Testis (tissue), 2 donors: ENCODE data around the gene ALDH16A1.

ENCODE experiments used
- POLR2A ChIP-seq: fragments of 450-650 bp; IDR thresholded peaks from one replicate; pipeline ENCODE4 v1.6.1; 2017; ENCODE audit warnings: antibody characterized with exemption, mild to moderate bottlenecking, moderate library complexity
- TF ChIP-seq, protein P1 (sequence below), 3 experiments: fragments of 450-650 bp in 2 of 3; fragments of 200-600 bp in 1 of 3; sonication (generic) in 1 of 3; IDR thresholded peaks; one replicate each; pipeline ENCODE4 v1.5.1; 2016 to 2019; ENCODE audit warnings: antibody characterized with exemption in 3 of 3, mild to moderate bottlenecking in 2 of 3, moderate library complexity in 1 of 3

DNA sequence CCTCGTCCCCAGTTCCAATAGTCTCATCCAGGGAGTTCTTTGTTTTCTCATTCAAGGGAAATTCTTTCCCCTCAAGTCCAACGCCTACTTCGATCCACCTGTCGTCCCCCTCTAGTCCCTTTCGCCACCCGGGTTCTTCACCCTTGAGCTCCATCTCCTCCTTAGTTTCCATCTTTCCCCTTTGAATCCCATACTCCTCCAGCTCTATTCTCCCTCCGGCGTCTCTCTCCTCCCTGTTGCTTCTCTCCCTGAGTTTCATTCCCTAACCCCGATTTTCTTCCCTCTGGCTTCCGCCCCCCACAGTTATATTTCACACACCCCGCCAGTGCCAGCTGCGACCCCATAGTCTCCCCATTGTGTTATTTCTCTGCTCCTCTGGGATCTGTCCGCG, 11.1 kb upstream of the ALDH16A1 start:
- TF ChIP-seq, protein P1, sequence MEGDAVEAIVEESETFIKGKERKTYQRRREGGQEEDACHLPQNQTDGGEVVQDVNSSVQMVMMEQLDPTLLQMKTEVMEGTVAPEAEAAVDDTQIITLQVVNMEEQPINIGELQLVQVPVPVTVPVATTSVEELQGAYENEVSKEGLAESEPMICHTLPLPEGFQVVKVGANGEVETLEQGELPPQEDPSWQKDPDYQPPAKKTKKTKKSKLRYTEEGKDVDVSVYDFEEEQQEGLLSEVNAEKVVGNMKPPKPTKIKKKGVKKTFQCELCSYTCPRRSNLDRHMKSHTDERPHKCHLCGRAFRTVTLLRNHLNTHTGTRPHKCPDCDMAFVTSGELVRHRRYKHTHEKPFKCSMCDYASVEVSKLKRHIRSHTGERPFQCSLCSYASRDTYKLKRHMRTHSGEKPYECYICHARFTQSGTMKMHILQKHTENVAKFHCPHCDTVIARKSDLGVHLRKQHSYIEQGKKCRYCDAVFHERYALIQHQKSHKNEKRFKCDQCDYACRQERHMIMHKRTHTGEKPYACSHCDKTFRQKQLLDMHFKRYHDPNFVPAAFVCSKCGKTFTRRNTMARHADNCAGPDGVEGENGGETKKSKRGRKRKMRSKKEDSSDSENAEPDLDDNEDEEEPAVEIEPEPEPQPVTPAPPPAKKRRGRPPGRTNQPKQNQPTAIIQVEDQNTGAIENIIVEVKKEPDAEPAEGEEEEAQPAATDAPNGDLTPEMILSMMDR (IDR thresholded peaks at IDR 0.05) = no peak
- TF ChIP-seq POLR2A = no peak
